Natural killer cell treated with Interleukin-12 subunit alpha and Interleukin-12 subunit beta and Interleukin-15 and Interleukin-18, amount 100 ng/mL, for 72 hours (primary cell): ENCODE results near the gene CDK3. TPM values are rescaled to one million over a fixed set of nuclear protein-coding genes. Genes with fewer than 3 reads are reported as not detected.
A peak's percentile ranks its signal among the peaks of the same experiment; 100 is the strongest.

ENCODE experiments used
- ATAC-seq, 2 donors: fragments of 150-1000 bp; cut with Tn5 transposase in 1 of 2; sonication (Bioruptor Pico), chemical (Tn5 transposase) in 1 of 2; 2 replicates each; pipeline ENCODE4 v1.10.0; 2021
- DNase-seq: peaks from one replicate; pipeline ENCODE4 v3.0.0; 2022; ENCODE audit warnings: low spot score
- H3K27ac Mint-ChIP-seq, 2 donors: 1 replicate in 1 of 2; 2 replicates in 1 of 2; pipeline ENCODE4 v1.8.0; 2022; ENCODE audit warnings: mixed read lengths in 2 of 2, mild to moderate bottlenecking in 1 of 2, moderate library complexity in 1 of 2
- H3K27me3 Mint-ChIP-seq, 2 donors: 1 replicate in 1 of 2; 2 replicates in 1 of 2; pipeline ENCODE4 v1.8.0; 2022; ENCODE audit warnings: mixed read lengths in 2 of 2
- H3K36me3 Mint-ChIP-seq: one replicate; pipeline ENCODE4 v1.8.0; 2022; ENCODE audit warnings: mixed read lengths
- H3K4me1 Mint-ChIP-seq, 2 donors: 1 replicate in 1 of 2; 2 replicates in 1 of 2; pipeline ENCODE4 v1.8.0; 2022; ENCODE audit warnings: low read depth in 2 of 2, mixed read lengths in 2 of 2, mild to moderate bottlenecking in 1 of 2
- H3K4me3 Mint-ChIP-seq: one replicate; pipeline ENCODE4 v1.8.0; 2022; ENCODE audit warnings: mixed read lengths
- H3K9me3 Mint-ChIP-seq: 2 replicates; pipeline ENCODE4 v1.8.0; 2022; ENCODE audit warnings: mixed read lengths
- total RNA-seq, 2 donors: library from RNA; stranded (reverse); gene quantifications; one replicate each; pipeline ENCODE4 v1.2.3, GENCODE V29; 2022

Gene CDK3
- total RNA-seq, 2 donors from 2014 or later = 9.8 to 16.2 TPM

- no peaks in the 10 kb centered on the region for H3K27me3 Mint-ChIP-seq
- H3K36me3 Mint-ChIP-seq = no peaks in the 10 kb centered on the region
- H3K9me3 Mint-ChIP-seq = no peaks in the 10 kb centered on the region
- peak overlapping the region; percentile 94 for H3K4me3 Mint-ChIP-seq
- DNase-seq (no peak), ATAC-seq (peak; percentile 17 to 32)
- peaks cover 23 to 38% of the 10 kb centered on the region in 2 donors for H3K4me1 Mint-ChIP-seq
- H3K27ac Mint-ChIP-seq = peak overlapping the region; percentile 93 to 100
Observed at GRCh38 chr17:75979705-75980187, 20.9 kb upstream of the CDK3 start.

- Mint-ChIP-seq H3K9me3 (no peaks in the 10 kb centered on the region), H3K27me3 (no peaks in the 10 kb centered on the region), H3K36me3 (no peaks in the 10 kb centered on the region), H3K4me3 (peak overlapping the region; percentile 94), H3K27ac (peak overlapping the region; percentile 93 to 100), H3K4me1 (peaks cover 23 to 38% of the 10 kb centered on the region in 2 donors)
- DNase-seq (no peak), ATAC-seq (no peak)
Observed at GRCh38 chr17:75980188-75981018, 20.3 kb upstream of the CDK3 start.

GRCh38 chr17:75981019-75981615, 19.5 kb upstream of the CDK3 start:
- ATAC-seq = no peak
- Mint-ChIP-seq H3K27ac (peak overlapping the region; percentile 85 to 93), H3K27me3 (no peaks in the 10 kb centered on the region), H3K4me3 (peak overlapping the region; percentile 94), H3K36me3 (no peaks in the 10 kb centered on the region), H3K9me3 (no peaks in the 10 kb centered on the region), H3K4me1 (peaks cover 16 to 34% of the 10 kb centered on the region in 2 donors)
- DNase-seq = no peak

- Mint-ChIP-seq H3K27ac (peak overlapping the region in 1 of 2 donors; percentile 9), H3K4me1 (peaks cover 0 to 22% of the 10 kb centered on the region in 2 donors), H3K27me3 (no peaks in the 10 kb centered on the region), H3K36me3 (no peaks in the 10 kb centered on the region), H3K4me3 (no peak overlapping the region), H3K9me3 (no peaks in the 10 kb centered on the region)
- ATAC-seq = no peak
- DNase-seq = no peak
Observed at GRCh38 chr17:75983501-75984181, 17.0 kb upstream of the CDK3 start.

GRCh38 chr17:75985986-75986385, 14.7 kb upstream of the CDK3 start:
- Mint-ChIP-seq H3K27me3 (no peaks in the 10 kb centered on the region), H3K36me3 (no peaks in the 10 kb centered on the region), H3K4me1 (peaks cover 0 to 11% of the 10 kb centered on the region in 2 donors), H3K27ac (no peak overlapping the region), H3K4me3 (no peak overlapping the region), H3K9me3 (no peaks in the 10 kb centered on the region)
- DNase-seq = no peak
- ATAC-seq = no peak

- Mint-ChIP-seq H3K9me3 (no peaks in the 10 kb centered on the region), H3K4me1 (peaks cover 0 to 7% of the 10 kb centered on the region in 2 donors), H3K27ac (no peak overlapping the region), H3K4me3 (no peak overlapping the region), H3K27me3 (no peaks in the 10 kb centered on the region), H3K36me3 (no peaks in the 10 kb centered on the region)
- ATAC-seq (no peak), DNase-seq (no peak)
Observed at GRCh38 chr17:75987041-75987440, 13.6 kb upstream of the CDK3 start.

GRCh38 chr17:75991396-75991795, 9.3 kb upstream of the CDK3 start:
- Mint-ChIP-seq H3K9me3 (no peaks in the 10 kb centered on the region), H3K4me1 (peaks cover 0 to under 1% of the 10 kb centered on the region in 2 donors), H3K27ac (no peak overlapping the region), H3K27me3 (no peaks in the 10 kb centered on the region), H3K4me3 (no peak overlapping the region), H3K36me3 (no peaks in the 10 kb centered on the region)
- no peak for DNase-seq
- no peak for ATAC-seq

- Mint-ChIP-seq H3K27me3 (no peaks in the 10 kb centered on the region), H3K36me3 (no peaks in the 10 kb centered on the region), H3K4me1 (peaks cover 14 to 15% of the 10 kb centered on the region in 2 donors), H3K4me3 (no peak overlapping the region), H3K27ac (no peak overlapping the region), H3K9me3 (no peaks in the 10 kb centered on the region)
- no peak for DNase-seq
- no peak for ATAC-seq
Observed at GRCh38 chr17:75994802-75995370, 5.8 kb upstream of the CDK3 start.

- no peak overlapping the region for H3K4me3 Mint-ChIP-seq
- no peaks in the 10 kb centered on the region for H3K27me3 Mint-ChIP-seq
- no peaks in the 10 kb centered on the region for H3K36me3 Mint-ChIP-seq
- H3K4me1 Mint-ChIP-seq = peaks cover 14 to 15% of the 10 kb centered on the region in 2 donors
- no peaks in the 10 kb centered on the region for H3K9me3 Mint-ChIP-seq
- no peak for DNase-seq
- ATAC-seq = no peak
- no peak overlapping the region for H3K27ac Mint-ChIP-seq
Observed at GRCh38 chr17:75995385-75995925, 5.2 kb upstream of the CDK3 start.

GRCh38 chr17:75996665-75997590, 3.7 kb upstream of the CDK3 start:
- H3K4me3 Mint-ChIP-seq = peak overlapping the region; percentile 74
- DNase-seq = peak; percentile 81
- peak overlapping the region; percentile 76 to 92 for H3K27ac Mint-ChIP-seq
- no peaks in the 10 kb centered on the region for H3K27me3 Mint-ChIP-seq
- no peaks in the 10 kb centered on the region for H3K36me3 Mint-ChIP-seq
- H3K4me1 Mint-ChIP-seq = peaks cover 14 to 15% of the 10 kb centered on the region in 2 donors
- H3K9me3 Mint-ChIP-seq = no peaks in the 10 kb centered on the region
- ATAC-seq = peak; percentile 63 to 88

- ATAC-seq (no peak), DNase-seq (no peak)
- Mint-ChIP-seq H3K4me3 (no peak overlapping the region), H3K27ac (peak overlapping the region; percentile 76 to 92), H3K36me3 (no peaks in the 10 kb centered on the region), H3K4me1 (peaks cover 14 to 15% of the 10 kb centered on the region in 2 donors), H3K9me3 (no peaks in the 10 kb centered on the region), H3K27me3 (no peaks in the 10 kb centered on the region)
Observed at GRCh38 chr17:75998327-75998795, 2.3 kb upstream of the CDK3 start.

- ATAC-seq (peak; percentile 57 to 67), DNase-seq (peak; percentile 73)
- Mint-ChIP-seq H3K4me1 (peaks cover 14 to 15% of the 10 kb centered on the region in 2 donors), H3K4me3 (no peak overlapping the region), H3K9me3 (no peaks in the 10 kb centered on the region), H3K27me3 (no peaks in the 10 kb centered on the region), H3K27ac (no peak overlapping the region), H3K36me3 (no peaks in the 10 kb centered on the region)
Observed at GRCh38 chr17:76000016-76000754, 470 bp upstream of the CDK3 start.
